ENCODE measurements around the gene COG1.

GRCh38 chr17:73210002-73210678 lies 17.3 kb downstream of the COG1 start:
- TF ChIP-seq CTCF (IDR thresholded peaks at IDR 0.05): peak in 1 of 4 donors; percentile 6
- no peak for TF ChIP-seq POLR2A (IDR thresholded peaks at IDR 0.05)
